ENCODE measurements around the gene NSG1. TPM values are rescaled to one million over a fixed set of nuclear protein-coding genes. Genes with fewer than 3 reads are reported as not detected.
"Not testable (repeated sequence)": the region's sequence is repeated elsewhere in the genome, so short reads cannot be mapped to it uniquely, and the experiment has no call there.

NSG1 gene
- total RNA-seq, 1 donor from 2014 or later = 1.0 TPM

DNA sequence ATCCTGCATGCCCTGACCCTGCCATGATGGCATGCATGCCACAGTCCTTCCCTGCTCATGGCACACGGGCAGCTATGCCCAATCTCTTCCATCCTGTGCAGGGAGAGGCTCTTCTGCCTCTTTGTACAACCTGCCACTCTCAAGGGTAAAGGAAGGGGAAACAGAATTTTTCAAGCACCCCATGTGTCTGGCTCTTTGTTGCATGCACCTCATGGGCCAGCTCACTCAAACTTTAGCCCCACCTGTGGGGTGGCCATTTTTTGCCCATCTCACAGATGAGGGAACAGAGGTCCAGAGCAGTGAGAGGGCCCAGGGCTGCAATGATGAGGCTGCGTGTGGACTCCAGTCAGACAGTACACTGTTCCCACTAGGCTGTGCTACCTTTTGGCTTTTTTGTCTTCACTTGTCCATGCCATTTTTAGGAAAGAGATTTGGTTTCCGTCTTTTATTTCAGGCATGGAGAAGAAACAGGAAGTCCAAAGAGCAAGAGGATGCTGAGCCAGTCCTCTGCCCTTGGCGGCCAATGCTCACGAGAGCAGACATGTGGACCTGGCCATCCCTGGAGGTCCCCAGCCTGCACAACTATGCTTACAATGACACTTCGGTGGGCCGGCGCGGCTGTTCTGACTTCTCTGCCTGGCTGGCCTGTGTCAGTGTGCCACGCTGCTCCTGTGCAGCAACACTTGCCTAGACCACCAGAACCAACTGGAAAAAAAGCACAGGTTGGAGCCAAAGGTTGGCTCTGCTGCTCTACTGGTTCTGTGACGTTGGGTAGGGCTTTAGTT lies 45.6 kb downstream of the NSG1 start:
- DNase-seq (ENCODE audit: low read depth) = no peak

DNA sequence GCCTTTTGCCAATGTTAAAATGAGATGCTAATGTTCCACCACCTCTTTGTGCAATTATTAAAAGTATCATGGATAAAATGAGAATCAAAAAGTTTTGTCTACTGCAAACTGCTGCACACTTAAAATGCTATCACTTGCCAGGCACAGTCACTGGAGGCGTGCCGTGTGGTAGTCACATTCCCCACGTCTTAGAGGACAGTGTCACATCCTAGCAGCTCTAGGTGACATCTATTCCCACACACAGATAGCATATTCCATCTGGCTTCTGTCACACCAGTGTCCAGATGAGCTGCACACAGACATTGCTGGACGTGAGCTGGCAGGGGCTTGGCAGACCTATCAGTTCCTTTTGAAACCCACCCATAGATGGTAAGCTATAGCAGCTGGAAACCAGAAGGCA lies 47.0 kb downstream of the NSG1 start:
- no peak for DNase-seq (ENCODE audit: low read depth)

DNA sequence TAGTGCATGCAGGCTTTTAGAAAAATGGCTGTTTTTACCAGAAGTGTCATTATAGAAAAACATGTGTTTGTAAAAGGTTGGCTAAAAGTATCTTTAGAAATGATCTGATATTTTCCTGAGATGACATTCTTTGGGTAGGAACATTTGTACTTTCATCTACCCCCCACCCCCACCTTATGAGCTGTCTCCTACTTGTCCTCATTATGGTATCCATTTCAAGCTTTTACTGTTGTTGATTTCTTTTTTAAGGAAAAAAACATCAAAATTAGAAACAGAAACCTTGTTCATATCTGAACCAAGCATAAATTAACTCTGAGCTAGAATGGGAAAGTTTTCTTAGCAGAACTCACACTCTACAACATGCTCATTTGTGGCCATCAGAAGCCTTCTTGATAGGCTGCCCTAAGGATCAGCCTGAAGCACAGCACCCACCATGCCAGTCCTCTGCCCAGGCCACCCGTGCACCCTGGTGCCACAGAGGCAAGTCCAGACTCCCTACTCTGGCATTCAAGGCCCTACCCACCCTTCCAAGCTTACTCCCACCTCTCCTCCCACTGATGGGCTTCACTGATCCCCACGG lies 49.4 kb downstream of the NSG1 start:
- DNase-seq (ENCODE audit: low read depth) = no peak

DNA sequence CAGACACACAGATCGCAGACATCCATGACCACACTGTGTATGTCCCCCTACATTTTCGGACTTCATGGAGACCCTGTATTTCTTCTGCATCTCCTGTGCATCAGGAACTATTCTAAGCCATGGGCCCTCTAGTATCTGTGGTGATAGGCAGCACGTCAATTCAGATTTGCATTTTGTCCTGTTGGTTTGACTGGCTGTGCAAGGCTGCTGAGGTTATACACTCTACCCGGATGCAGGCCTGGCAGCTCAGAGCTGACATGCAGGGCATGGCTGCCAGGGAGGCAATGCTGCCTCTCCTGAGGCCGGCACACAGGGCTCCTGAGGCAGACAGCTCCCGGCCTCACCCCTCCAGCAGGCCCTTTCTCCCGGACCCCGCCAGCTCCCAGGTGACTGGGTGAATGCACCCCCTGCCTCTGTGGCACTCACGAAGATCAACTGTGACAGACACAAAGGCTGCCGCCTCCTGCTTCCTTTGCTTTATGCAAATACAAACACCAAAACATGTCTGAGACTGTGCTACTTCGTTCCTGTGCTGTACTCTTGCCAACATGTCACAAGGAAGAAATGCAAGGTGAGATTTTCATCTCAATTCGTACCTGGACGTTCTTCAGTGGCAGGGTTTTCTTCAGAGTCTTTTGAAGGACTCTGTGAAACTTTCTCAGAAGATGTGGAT lies 51.0 kb downstream of the NSG1 start:
- no peak for DNase-seq (ENCODE audit: low read depth)

DNA sequence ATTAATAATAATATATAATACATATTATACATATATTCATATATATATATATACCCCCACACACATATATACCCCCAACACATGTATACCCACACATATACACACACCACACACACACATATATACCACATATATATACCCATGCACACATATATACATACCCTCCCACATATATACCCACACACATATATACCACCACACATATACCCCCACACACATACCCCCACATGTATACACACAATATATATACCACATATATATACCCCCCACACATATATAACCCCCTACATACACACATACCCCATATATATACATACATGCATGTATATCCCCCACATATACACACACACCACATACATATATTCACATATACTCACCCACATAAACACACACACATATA lies 52.0 kb downstream of the NSG1 start:
- no peak for DNase-seq (ENCODE audit: low read depth)

DNA sequence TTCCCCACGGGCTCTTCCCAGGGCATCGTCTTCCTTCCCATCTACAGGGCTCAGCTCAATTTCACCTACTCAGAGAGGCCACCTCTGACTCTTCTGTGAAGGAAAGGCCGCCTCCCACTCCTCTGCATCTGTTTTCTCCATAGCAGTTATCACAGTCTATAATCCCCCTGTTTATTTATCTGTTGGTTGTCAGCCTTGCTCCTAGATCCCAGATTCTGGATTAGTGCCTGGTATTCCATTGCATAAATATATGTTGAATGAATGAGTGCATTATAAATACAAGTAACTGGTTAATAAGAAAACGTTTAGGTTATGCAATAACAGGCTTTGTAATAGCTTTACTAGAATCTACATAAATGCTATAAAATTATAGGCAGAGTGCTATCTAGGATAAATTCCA lies 52.9 kb downstream of the NSG1 start:
- no peak for DNase-seq (ENCODE audit: low read depth)

DNA sequence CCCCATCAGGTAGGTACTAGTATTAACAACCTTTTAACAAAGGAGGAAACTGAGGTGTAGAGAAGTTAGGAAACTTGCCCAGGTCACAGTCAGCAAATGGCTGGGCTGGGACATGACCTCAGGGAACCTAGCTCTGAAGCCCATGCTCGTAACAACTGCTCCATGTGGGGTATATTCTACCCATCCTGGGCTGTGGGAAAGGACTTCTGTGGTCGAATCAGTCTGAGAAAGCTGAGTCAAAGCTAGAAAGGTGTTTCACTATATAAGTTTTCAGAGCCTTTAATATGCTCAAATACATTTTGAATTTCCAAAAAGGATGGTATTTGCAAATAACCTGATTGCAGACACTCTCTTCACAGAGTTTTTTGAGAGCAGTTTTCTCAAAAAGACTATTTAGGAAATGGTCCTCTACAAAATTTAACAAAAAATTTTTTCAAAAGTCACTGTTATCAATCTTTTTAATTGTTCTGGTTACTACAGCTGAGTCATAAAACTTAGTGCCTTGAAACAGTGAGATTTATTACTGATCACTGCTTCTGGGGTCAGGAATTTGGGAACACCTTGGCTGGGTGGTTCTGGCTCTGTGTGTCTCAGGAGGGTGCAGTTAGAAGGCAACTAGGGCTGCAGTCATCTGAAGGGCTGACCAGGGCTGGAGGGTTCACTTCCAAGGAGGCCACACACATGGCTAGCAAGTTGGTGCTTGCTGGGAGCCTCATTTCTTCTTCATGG lies 53.6 kb downstream of the NSG1 start:
- DNase-seq (ENCODE audit: low read depth) = peak; percentile 48

DNA sequence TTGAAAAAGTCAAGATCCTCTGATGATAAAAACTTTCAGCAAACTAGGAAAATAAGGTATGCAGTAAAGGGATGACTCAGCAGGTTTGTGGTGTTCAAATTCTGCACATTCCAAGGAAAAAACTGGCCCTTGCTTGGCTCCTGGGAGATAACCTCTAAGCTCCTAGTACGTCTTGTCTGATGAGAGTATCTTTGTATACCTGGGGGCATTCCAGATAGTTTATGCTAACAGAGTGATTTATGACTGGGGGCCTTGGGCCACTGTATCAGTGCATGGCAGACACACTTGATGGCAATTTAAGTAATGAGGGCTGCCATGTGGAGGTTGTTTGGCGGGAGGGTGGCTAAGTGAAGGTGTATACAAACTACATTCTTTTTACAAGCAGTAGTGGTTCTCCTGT lies 56.9 kb downstream of the NSG1 start:
- DNase-seq (ENCODE audit: low read depth) = peak; percentile 77

DNA sequence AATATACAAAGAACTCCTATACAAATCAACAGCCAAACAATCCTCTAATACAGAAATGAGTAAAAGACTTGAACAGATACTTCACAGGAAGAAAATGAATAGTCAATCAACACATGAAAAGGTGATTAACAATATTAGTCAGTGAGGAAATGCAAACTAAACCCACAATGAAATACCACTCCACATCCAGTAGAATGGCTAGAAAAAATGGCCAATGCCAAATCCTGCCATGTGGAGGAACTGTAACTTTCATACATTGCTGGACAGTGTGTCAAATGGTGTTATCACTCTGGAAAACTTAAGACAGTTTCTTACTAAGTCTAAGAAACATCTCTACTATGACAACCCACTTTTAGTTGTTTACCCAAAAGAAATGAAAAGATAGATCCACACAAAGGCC lies 59.5 kb downstream of the NSG1 start:
- DNase-seq (ENCODE audit: low read depth) = no peak

DNA sequence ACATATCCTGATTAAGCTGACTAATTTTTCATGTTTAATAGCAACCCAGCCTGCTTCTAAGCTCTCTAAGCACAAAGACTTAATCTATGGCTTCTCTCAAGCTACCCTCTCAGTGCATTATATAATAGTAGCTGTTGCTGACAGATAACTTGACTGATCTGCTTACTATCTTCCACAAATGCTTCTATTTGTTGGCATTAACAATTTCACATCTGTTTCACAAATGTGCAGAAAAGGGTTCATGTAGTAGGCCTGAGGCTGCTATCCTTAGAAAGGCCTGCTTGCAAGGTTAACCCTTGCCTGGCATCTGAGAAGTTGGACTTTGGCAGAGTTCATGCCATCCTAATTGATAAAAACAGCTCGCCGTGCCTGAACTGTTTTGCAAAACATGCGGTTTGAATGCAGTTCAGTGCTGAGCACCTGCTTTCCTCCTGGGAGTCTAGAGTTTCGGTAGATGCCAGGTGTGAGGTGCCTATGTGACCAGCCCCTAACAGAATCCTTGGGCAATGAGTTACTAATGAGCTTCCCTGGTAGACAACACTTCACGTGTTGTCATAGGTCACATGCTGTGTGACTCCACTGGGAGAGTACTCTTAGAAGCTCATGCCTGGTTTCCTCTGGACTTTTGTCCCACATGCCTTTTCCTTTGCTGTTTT lies 68.4 kb downstream of the NSG1 start:
- DNase-seq (ENCODE audit: low read depth) = peak; percentile 45

DNA sequence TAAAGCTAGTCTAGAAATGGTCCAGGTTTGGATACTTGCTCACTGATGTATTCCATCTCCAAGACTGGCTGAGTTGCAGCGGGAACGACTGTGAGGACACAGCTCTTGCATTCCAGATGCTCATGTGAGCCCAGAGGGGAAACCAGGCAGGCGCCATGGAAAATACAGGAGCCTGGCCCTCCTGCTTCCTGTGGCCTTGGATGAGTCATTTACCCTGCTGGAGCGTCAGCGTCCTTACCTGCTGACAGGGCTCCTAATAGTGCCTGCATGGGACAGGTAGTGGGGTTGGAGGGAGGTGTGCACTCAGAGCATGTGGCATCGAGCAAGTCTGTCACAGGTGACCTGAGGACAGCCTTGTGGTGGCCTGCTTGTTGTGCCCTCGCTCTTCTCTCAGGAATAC lies 69.4 kb downstream of the NSG1 start:
- DNase-seq (ENCODE audit: low read depth) = peak; percentile 52

DNA sequence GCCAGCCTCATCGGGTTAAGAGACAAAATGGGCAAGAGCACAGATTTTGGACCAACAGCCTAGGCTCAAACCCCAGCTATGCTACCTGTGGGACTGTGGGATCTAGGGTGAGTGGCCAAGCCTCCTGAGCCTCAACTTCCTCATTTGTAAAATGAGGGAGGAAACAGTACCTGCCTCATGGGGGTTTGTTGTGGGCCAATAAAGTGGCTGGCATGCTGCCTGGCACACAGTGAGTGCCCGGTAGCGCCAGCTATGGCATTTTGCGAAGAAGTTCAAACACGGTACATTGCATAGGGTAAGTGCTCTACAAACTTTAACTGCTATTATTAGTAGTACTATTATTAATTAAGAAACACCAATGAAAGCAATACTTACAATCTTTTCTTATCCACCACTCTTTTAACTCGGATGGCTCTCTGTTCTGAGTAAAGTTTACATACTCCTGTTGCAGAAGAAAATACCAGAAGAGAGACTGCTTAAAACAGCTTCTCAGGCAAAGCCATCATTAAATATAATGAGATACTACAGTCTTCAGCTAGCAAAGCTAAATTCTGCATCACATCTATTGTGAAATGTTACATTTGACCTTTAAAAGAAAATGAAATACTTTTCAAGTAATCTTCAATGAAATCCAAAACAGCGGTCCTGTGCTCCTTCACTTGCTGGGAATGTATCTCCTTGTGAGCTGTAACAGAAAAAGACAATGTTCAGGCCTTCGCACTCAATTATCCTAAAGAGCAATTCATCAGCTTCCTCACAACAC lies 70.1 kb downstream of the NSG1 start:
- DNase-seq (ENCODE audit: low read depth) = no peak

DNA sequence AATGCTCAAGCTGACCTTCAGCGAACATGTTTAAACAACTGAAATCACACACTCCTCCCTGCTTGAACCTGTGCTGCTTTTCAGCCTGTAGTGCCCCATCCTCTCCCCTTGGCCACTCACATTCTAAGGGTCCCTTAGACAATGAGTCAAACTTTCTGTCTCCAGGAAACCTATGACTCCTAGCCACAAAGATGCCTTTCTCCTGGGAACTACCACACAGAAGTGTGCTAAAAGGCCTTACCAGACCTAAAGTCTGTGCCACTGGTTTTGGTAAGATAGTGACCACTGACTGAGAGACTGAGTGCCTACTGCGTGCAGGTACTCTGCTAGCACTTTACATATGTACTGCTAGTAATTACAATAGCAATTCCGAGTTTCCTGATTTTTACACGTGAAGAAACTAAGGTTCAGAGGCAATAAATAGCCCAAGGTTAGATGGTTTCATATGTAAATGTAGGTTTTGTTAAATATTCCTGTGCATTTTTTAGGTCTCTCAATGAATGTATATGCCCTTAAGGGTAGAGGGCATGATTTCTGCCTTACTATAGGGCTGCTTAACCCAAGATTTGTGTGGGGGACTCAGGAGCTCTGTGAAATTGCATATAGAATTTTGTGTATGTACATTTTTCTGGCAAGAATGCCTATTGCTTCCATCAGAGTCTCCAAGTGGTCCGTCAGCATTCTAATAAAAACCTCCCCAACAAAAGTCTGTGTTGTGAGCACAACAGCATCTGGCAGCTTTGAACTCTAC lies 71.1 kb downstream of the NSG1 start:
- DNase-seq (ENCODE audit: low read depth) = peak; percentile 78

DNA sequence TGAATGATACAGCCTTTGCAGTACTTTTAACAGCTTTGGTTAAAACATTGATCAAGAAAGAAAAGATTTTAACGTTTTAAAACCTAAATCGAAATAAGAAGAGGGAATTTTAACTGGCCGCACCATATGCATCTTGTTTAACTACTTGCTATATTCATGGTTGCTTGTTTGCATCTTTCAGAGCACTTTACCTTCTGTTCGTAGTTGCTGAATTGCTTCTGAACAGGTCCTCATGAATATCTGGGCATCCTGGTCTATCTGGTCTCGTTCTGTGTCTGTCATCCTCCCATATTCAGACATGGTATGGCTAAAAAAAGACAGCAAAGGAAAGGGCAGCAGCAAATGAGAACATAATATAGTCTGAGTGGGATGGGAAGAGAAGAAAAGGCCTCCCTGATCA lies 72.3 kb downstream of the NSG1 start:
- DNase-seq (ENCODE audit: low read depth) = no peak

DNA sequence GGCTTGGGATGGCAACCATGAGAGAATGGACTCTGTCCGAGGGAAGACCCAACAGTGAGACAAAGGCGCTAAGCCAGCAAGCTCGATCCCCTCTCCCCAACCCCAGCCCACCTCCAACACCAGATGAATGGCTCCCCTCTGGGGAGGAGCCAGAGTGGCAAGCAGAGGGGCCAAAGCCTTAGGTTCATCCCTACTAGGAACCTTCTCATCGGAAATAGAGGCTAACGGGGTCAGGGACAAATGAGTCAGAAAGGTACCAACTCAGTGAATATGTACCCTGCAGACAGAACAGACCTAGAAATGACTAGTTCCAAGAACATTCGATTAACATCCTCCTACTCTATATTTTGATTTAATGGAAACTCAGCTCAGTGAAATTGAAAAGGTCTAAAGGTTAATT lies 73.9 kb downstream of the NSG1 start:
- DNase-seq (ENCODE audit: low read depth) = no peak

DNA sequence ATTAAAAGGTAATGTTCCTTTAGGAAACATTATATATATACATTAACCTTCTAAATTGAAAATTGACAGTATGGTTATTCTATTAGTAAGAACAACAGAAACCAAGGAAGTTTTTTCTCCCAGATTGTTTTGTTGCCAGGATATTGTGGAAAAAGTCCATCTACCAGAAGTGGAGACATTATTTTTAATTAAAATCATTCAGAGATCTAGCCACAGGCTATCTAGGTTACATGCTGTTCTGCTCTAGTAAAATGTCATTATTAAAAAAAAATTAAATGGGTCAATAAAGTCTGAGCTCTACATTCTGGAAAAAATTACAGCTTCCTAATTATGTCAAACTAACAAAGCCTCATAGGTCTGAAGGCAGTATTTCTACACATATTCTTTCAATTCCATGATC lies 74.3 kb downstream of the NSG1 start:
- no peak for DNase-seq (ENCODE audit: low read depth)

DNA sequence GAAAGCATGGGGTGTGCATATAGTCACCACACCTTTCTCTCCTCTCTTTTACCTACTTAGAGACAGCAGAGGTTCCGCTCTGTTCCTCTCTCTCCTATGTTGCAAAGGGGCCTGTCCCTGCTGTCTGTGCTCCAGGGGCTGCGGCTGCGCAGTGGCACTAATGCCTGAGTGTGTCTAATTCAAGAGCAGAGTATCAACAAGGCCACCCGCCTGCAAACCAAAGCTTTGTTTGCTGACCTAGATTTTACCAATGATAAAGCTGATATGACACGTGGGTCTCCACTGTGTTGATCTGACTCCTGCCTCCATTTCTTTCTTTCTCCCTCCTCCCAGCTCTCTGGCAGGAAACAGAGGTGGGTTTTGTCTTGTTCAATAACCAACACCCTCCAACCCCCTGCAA lies 74.9 kb downstream of the NSG1 start:
- no peak for DNase-seq (ENCODE audit: low read depth)

DNA sequence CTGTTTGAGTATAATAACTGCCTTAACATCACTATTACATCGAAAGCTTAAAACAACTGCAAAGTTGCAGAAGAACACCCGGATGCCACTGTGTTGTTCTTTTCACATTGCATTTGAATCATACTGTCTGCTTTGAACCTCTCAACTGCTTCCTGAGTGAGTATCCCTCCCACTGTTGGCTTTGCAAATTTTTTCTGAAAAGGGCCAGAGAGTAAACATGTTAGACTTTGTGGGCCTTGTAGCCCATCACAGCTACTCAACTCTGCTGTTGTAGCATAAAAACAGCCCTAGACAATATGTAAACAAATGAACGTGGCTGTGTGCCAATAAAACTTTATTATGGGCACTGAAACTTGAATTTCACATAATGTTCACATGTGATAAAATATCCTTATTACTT lies 76.1 kb downstream of the NSG1 start:
- DNase-seq (ENCODE audit: low read depth) = peak; percentile 25

DNA sequence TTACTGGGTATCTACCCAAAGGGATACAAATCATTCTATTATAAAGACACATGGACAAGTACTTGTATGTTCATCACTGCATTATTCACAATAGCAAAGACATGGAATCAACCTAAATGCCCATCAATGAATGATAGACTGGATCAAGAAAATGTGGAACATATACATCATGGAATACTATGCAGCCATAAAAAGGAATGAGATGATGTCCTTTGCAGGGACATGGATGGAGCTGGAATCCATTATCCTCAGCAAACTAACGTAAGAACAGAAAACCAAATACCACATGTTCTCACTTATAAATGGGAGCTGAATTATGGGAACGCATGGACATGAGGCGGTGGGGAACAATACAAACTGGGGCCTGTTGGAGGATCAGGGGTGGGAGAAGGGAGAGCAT lies 78.3 kb downstream of the NSG1 start:
- DNase-seq (ENCODE audit: low read depth) = not testable (repeated sequence)
